Stimulated activated CD4-positive, alpha-beta T cell treated with anti-CD3 and anti-CD28 coated beads, Interleukin-2, amount 100 ng/mL, for 48 hours (primary cell): ENCODE data around the gene FAF1.
"Not testable (repeated sequence)": the region's sequence is repeated elsewhere in the genome, so short reads cannot be mapped to it uniquely, and the experiment has no call there.

Experiments
- DNase-seq, 2 donors: peaks; one replicate each; pipeline ENCODE4 v3.0.0-alpha.2; 2020

The FAF1 gene

DNA sequence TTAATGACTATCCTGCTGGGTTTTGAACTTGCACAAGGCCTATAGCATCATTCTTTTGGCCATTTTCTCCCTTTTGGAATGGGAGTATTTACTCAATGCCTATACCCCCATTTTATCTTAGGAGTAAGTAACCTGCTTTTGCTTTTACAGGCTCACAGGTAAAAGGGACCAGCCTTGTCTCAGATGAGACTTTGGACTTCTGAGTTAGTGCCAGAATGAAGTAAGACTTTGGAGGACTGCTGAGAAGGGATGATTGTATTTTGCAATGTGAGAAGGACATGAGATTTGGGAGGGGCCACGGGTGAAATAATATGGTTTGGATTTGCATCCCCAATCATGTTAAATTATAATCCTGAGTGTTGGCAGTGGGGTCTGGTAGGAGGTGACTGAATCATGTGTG lies 212.7 kb downstream of the FAF1 start:
- no peak for DNase-seq

DNA sequence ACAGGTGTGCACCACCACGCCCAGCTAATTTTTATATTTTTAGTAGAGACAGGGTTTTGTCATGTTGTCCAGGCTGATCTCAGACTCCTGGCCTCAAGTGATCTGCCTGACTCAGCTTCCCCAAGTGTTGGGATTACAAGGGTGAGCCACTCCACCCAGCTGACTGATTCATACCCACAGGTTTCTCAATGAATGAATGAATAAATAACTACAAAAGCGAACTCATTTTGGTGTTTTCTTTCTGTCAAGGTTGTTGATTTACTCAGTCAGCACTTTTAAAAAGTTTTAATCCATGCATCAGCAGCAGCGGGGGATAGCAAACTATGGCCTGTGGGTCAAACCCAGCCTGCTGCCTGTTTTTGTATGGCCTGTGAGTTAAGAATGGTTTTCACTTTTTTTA lies 217.5 kb downstream of the FAF1 start:
- no peak for DNase-seq

DNA sequence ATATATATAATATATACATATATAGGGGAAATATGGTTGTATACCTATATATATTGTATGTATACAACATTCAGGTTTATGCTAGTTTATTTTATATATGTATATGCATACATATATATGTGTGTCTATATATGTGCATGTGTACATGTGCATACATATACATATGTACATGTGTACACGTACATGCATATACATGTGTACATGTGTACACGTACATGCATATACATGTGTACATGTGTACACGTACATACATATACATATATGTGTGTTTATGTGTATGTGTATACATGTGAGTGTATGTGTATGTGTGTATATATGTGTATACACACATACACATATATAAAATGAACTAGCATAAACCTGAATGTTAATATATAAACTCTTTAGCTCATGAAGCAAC lies 220.9 kb downstream of the FAF1 start:
- DNase-seq, result no peak

DNA sequence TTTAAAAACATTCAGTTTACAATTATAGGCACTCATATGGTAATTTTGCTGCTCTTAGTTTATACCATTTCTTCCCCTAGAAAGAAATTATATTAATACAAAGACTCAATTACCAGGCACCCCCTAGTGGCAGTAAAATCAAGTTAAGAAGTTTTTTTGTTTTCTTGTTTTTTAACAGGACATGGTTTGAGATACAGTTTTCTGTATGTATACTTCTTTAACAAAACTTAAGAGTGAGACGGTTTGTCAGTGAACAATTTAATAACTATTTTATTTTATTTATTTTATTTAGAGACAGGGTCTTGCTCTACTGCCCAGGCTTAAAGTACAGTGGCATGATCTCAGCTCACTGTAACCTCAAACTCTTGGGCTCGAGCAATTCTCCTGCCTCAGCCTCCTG lies 224.6 kb downstream of the FAF1 start:
- DNase-seq, result no peak

DNA sequence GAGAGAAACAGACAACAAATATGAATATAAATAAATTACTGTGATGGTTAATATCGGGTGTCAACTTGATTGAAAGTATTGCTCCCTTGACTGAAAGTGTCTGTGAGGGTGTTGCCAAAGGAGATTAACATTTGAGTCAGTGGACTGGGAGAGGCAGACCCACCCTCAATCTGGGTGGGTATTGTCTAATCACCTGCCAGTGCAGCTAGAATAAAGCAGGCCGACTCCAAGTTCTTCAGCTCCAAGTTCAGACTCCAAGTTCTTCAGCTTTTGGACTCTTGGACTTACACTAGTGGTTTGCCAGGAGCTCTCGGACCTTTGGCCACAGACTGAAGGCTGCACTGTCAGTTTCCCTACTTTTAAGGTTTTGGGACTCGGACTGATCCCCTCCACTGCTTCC lies 232.5 kb downstream of the FAF1 start:
- DNase-seq, result not testable (repeated sequence)

DNA sequence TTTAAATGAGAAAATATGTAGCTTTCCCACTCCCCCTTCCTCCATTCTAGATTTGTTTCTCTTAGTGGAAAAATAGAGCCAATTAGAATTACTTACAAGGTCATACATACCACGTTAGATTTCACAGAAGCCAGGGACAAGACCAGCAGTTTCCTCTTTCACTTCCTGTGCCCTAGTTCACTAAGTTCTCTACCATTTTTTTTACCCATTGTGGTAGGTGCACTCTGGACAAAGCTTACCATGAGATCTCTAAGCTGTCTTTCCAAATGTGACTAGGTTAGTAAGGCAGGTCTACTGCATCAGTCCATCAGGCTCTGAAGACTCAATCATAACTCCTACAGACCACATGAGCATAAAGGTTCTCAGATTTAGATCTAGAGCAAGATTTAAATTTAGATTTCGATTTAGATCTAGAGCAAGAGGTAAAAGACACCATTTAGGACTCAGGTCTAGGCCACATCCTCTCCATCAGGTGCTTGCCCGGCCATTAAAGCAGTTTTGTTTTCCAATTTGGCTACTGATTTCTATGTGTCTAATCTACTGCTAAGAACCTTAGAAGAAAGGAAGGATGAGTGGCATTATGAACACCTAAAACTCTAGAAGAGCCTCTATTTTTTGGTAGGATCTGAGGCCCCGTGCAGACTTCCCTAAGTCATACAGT lies 235.3 kb downstream of the FAF1 start:
- DNase-seq, result no peak

DNA sequence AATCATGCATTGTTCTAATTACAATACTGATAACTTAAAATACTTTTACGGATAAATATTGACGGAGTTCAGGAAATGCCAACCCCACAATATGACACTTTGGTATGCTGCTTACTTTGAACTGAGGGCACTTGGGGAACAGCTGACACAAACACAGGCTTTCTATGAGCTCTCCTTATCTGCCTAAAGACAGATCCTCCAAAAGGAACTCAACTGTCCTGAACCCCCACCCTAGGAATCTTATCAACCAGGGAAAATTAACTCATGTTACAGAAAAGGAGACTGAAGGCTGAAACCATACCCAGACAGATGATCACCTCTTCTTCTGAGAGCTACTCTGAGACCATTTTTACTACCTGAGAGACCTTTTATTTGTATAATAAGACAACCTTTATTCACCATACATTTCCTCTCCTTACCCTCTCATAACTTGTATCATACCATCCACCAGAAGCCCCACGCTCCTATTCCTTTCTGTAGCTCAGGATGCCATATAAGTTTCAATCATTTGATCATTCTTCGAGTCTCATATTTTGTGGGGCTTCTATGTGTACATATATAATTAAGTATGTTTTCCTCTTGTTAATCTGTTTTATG lies 239.5 kb downstream of the FAF1 start:
- DNase-seq, result no peak

DNA sequence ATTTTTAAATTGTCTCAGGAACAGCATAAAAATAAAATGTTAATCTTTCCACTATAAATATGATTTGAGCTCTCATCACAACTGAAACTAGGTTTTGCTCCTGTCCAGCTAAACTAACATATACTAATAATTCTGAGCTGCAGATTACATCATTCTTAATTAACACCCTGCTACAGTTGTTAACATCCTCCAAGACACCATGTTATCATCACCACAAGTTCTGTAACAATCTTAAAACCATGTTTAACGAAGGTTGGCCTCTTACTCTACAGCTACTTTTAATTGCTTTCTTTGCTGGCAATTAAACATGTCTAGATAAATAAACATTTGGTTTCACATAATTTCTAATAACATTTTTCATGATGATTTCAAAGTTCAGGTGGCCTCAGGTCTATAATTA lies 240.9 kb downstream of the FAF1 start:
- DNase-seq, result no peak

DNA sequence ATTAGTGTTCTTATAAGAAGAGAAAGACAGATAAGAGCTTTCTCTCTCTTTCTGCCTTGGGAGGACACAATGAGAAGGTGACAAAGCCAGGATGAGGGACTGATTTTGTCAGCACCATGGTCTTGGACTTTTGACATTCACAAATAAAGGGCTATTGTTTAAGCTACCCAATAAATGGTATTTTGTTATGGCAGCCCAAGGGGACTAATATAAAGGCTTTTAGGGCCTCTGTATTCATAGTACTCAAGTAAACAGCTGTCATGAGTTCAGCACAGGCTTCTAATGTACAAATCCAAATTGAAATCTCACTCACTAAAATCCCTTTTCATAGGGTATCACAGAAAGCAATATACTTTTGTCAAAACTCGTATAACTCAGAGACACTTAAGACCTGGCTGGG lies 242.7 kb downstream of the FAF1 start:
- no peak for DNase-seq

DNA sequence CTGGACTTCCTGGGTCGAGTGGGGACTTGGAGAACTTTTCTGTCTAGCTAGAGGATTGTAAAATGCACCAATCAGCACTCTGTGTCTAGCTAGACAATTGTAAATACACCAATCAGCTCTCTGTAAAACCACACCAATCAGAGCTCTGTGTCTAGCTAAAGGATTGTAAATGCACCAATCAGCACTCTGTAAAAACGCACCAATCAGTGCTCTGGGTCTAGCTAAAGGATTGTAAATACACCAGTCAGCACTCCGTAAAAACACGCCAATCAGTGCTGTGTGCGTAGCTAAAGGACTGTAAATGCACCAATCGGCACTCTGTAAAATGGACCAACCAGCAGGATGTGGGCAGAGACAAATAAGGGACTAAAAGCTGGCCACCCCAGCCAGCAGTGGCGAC lies 243.6 kb downstream of the FAF1 start:
- DNase-seq, result not testable (repeated sequence)

DNA sequence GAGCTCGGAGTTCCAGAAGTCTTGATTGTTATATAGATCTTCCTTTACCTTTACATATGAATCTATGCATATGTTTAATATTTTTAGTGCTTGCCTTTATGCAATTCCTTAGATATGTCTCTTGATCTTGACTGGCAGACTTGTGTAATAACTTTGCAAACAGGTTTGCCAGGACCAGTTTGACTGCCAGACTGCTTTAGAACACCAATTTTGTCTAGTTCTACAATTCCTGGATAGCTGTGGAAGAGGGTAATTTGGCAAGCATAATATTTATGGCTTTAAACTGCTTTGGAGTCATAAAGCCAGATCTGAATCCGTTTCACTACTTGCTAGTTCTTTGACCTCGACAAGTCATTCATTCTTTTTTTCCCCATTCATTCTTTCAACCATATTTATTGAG lies 250.0 kb downstream of the FAF1 start:
- DNase-seq, result no peak

DNA sequence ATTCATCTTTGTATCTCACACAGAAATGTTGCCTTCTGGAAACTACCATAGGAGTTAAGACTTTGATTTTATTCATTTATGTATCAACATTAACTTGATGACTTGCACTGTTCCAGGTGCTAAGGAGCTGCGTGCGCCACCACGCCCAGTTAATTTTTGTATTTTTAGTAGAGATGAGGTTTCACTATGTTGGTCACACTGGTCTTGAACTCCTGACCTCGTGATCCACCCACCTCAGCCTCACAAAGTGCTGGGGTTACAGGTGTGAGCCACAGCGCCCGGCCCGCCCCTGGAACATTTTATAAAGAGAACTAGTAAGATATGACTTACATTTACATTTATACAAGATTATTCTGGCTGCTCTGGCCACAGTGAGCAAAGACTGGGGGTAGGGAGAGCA lies 252.2 kb downstream of the FAF1 start:
- DNase-seq, result no peak

DNA sequence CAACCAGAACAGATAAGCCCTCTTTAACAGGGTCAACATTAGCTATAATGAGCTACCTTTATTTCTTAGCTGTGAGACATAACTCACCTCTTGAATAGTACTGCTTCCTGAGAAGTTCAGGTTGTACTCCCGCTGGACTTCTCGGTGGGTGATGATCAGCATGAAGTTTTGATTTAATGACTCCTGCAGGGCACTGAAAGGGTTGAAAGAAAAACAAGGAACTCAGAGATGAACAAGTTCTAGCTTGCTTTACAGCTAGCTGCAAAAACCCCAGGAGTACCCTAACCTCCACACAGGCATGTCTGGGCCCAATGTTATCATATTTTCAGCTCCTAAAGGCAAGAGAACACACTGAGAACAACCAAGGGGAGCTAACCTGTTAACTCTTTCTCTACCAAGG lies 254.4 kb downstream of the FAF1 start:
- DNase-seq, result no peak

DNA sequence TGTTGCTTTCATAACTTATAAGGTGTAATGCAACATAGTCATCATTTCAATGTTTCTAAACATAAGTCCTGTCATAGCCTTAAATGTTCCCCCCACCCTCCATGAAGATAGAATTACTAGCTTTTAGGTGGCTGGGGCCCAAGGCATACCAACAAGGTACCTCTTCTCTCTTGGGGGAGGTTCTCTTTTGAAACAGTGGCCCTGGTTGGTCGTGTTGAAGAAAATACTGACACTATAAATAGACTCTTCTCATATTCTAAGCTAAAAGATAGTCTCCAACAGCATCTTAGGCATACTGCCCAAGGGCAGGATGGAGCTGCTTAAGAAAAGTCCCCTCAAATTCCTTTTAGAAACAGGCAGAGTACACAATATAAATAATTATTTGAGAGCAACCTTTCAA lies 255.0 kb downstream of the FAF1 start:
- no peak for DNase-seq

DNA sequence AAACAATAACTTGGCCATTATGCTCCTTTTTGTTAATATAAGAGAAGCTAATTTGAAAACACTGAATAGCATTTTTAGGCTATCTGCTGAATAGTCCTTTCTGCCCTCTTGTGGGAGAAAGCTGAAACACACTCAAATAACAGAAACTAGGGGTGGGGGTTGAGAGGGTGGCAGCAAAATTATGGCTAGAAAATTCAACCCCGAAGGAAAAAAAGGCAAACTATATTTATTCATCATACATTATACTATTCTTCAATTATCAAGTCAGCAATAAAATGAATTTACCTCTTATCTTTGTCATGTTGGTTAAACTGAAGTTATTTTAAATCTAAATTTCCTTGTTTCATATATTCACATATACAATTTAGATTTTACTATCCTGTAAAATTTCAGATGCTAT lies 255.9 kb downstream of the FAF1 start:
- no peak for DNase-seq

DNA sequence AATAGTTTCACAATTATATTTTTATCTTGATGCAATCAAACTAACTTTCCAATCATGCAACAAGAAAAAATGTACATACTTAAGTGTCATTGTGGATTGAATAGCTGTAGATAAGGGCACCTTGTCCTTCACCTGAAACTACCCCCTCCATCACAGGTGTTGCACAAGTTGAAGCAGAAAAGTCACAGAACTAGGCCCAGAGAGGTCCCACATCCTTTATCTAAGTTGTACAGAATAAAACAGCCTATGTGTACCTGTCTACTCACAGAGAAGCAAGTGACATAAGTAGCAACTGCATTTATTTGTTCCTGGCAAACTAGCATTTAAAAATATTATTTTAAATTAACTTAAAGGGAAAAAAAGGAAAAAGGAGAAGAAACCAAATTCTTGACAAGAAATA lies 256.8 kb downstream of the FAF1 start:
- DNase-seq, result no peak

DNA sequence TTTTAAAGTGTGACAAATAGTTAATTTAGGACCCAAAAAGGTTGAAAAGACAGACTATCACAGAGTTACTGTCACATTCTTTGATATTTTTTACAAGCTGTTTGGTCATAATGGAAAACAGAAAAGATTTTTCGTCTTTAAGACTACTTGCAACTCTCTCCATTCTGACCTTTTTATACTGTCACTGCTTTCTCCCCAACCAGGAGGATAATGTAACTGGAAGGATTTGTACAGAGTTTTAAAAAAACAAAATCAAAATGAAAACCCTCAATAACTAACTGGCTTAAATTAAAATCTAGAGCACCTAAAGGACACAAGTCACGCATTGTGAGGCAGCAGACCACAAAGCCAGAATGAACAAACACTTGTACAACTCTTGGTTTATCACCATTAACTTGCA lies 257.7 kb downstream of the FAF1 start:
- no peak for DNase-seq

DNA sequence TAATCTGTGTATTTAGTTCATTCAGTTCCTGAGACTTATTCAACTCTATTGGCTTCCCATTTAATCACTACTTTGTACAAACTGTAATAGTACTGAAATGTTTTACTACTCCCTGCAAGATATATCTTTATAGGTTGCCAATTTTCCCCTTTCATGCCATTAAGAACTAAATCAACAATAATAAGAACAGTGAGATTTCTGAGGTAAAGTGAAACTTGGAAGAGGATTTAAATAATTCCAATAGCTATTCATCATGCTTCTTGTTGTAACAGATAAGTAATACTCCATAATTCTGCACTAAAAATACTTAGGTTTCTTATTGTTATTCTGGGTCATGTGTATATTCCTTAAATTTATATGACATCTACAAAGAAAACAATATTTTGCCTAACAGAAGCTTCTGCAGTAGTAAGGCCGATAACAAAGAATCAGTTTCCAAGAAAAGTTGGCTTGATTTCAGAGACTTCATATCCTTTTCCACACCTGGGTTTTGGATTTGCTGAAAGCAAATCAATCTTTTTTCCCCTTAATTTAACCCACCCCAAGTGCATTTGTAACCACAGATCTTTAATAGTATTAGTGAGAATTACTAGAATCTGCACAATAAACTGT lies 258.3 kb downstream of the FAF1 start:
- no peak for DNase-seq

DNA sequence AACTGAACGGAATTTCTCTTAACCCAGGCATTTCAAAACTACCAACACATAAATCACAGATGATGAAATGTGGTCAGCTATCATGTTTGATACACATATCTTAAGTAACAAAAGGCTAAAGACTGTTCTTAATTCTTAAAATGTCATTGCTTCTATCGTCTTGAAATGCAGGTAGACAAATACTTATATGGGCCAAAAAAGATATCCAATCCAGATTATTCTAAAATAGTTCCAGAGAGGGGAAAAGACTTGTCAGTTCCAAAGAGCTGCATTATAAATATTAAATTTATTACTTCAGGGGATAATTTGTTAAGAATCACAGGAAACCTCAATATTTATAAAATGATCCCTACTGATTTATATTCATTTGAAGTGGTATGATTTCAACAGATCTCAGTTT lies 259.4 kb downstream of the FAF1 start:
- no peak for DNase-seq

DNA sequence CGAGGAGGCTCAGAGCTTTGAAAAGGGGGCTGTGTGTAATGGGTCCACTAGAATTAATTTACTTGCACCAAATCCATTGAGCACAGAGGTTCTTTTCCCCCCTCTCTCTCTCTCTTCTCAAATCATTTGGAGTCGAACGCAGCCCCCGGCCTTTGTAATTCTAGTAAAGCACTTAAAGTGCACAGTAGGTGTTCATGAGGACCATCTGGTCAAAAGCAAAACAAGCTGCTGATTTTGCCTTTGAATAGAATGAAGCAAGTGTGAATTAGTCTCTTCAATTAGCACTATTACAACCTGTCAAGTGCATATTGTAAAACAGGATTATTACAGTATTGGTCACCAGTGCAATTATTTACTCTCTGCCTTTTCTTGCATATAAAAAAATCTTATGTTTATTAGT lies 259.9 kb downstream of the FAF1 start:
- DNase-seq, result no peak

DNA sequence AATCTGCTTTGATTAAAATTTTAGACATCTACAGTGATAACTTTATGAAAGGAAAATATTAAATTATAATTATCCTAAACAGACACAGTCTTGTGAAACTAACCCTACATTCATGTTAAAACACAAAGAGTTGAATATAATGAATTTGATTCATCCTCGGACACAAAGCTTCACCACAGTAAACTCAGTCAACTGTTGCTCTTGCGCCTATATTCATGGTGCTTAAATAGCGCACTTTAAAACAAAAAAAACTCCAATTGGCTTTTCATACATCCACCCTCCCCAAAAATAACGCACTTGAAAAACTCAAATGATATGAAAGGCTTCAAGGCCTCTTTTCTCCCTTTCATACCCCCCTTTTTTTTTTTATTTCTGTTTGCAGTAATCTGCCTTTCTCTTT lies 260.3 kb downstream of the FAF1 start:
- no peak for DNase-seq

DNA sequence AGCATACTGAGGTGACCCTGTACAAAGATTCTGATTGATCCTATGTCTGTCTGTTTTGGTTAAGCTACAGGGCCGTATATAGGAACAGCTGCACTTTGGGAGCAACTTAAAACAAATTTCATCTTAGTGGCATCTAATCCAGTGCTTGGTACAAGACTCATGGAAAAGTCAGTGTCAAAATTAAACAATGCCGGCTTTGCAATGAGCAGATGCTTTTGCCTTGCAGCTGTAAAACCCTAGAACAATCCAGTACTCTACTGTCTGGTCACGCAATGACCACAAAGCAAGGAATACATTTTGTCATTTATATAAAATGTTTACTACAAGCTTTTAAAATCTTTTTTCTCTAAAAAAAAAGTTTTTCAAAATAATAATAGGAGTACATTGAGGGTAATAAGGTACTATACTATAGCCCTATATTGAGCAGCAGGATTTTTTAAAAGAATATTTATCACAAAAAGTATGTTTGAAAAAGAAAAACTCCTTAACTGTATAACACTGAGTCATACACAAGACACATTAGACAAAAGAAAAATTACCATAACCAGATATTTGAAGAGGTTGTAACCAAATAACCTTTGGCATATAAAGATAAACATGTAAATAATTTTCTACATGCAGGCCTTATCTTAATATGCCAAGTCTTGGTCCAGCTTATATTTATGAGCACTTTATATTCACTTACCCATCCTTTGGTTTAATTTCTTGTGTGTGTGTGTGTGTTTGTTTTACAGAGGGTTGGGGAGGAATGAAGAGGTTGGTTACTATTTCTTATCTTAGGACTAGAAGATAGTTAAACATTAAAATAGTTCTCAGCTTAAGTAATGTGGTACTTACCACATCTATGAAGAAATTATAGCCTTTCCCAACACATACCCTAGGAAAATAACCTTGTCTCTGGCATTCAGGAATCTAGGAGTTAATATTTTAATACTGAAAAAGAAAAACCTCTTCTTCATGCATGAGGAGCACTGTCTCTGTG lies 262.3 kb downstream of the FAF1 start:
- no peak for DNase-seq

DNA sequence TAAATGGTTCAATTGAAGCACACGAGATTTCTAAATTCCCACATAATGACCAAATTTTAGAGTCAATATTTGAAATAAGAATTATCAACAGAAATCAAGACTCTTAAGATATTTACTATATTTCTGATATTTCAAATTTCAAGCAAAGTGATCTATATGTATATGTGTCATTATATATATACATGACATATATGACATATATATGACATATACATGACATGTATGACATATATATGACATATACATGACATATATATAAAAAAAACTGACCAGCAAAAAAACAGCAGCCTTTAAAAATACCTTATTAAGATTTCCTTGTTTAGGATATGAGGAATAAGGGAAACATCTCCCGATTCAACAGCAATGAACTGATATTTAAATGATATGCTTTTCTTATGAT lies 266.2 kb downstream of the FAF1 start:
- DNase-seq, result no peak

DNA sequence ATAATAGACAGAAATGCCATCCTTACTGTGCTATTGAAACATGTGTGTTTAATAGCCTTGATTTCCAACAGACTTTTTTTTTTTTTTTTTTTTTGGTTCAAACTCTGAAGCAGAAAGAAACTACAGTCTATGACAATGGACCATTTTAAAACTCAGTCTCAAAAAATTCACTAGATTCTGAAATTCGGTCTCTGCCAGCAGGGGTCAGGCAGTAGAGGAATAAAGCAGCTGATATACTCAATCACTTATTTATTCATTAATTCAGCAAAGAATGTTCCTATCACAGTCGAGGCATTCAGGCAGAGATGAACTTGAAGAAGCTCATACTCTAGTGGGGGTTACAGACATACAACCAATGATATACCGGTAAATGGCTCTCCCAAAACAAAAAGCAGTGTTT lies 275.9 kb downstream of the FAF1 start:
- no peak for DNase-seq
